GM19463 (cell line): ENCODE measurements around the gene FAM149A.

Source experiments
- ATAC-seq: cut with Tn5 transposase; IDR thresholded peaks from one replicate; pipeline ENCODE4 v1.9.1; 2021; ENCODE audit warnings: mild to moderate bottlenecking, moderate library complexity; ENCODE audit not compliant: unreplicated experiment

Gene FAM149A

GRCh38 chr4:186151499-186151898 lies 47.0 kb downstream of the FAM149A start:
- no peak for ATAC-seq

- ATAC-seq = no peak
These were observed 53.7 kb downstream of the FAM149A start for GRCh38 chr4:186158021-186158813.

GRCh38 chr4:186158966-186159365 lies 54.5 kb downstream of the FAM149A start:
- no peak for ATAC-seq

- no peak for ATAC-seq
These were observed 55.1 kb downstream of the FAM149A start for GRCh38 chr4:186159613-186160012.

GRCh38 chr4:186161138-186161537 lies 56.6 kb downstream of the FAM149A start:
- peak; percentile 99 for ATAC-seq

GRCh38 chr4:186166852-186167512 lies 62.5 kb downstream of the FAM149A start:
- no peak for ATAC-seq

- no peak for ATAC-seq
These were observed 63.1 kb downstream of the FAM149A start for GRCh38 chr4:186167605-186168004.

GRCh38 chr4:186168750-186169149 lies 64.2 kb downstream of the FAM149A start:
- ATAC-seq = no peak

GRCh38 chr4:186169333-186169944 lies 64.9 kb downstream of the FAM149A start:
- ATAC-seq = no peak

GRCh38 chr4:186169945-186170802 lies 65.7 kb downstream of the FAM149A start:
- ATAC-seq = no peak

- ATAC-seq = no peak
These were observed 66.5 kb downstream of the FAM149A start for GRCh38 chr4:186170966-186171365.

GRCh38 chr4:186172546-186172945 lies 68.0 kb downstream of the FAM149A start:
- no peak for ATAC-seq

GRCh38 chr4:186188107-186188506 lies 83.6 kb downstream of the FAM149A start:
- no peak for ATAC-seq

- ATAC-seq = no peak
These were observed 85.2 kb downstream of the FAM149A start for GRCh38 chr4:186189656-186190055.

GRCh38 chr4:186190581-186191199 lies 86.2 kb downstream of the FAM149A start:
- peak; percentile 26 for ATAC-seq

- ATAC-seq = peak; percentile 77
These were observed 86.9 kb downstream of the FAM149A start, which contains the start of gene CYP4V2 for GRCh38 chr4:186191200-186192065. CYP4V2 (plus strand) TSS chr4:186191567; CDS start chr4:186191824, 257 bp downstream.

- no peak for ATAC-seq
These were observed 87.6 kb downstream of the FAM149A start for GRCh38 chr4:186192066-186192612.

GRCh38 chr4:186193851-186194250 lies 89.3 kb downstream of the FAM149A start:
- no peak for ATAC-seq

- no peak for ATAC-seq
These were observed 91.6 kb downstream of the FAM149A start for GRCh38 chr4:186196063-186196462.
